ENCODE results near the gene DIP2C. TPM values are rescaled to one million over a fixed set of nuclear protein-coding genes. Genes with fewer than 3 reads are reported as not detected.
A peak's percentile ranks its signal among the peaks of the same experiment; 100 is the strongest.
"Not testable (repeated sequence)": the region's sequence is repeated elsewhere in the genome, so short reads cannot be mapped to it uniquely, and the experiment has no call there.

Gene DIP2C
- total RNA-seq, 1 donor = 19.9 TPM

GRCh38 chr10:585502-585901, 104.0 kb downstream of the DIP2C start:
- H3K4me3 ChIP-seq (ENCODE audit: low read depth, low read length) = no peak overlapping the region
- TF ChIP-seq CTCF (IDR thresholded peaks at IDR 0.05; ENCODE audit: insufficient read depth, low read depth, low read length) = no peak
- no peak for DNase-seq (ENCODE audit: low read depth)

DNA sequence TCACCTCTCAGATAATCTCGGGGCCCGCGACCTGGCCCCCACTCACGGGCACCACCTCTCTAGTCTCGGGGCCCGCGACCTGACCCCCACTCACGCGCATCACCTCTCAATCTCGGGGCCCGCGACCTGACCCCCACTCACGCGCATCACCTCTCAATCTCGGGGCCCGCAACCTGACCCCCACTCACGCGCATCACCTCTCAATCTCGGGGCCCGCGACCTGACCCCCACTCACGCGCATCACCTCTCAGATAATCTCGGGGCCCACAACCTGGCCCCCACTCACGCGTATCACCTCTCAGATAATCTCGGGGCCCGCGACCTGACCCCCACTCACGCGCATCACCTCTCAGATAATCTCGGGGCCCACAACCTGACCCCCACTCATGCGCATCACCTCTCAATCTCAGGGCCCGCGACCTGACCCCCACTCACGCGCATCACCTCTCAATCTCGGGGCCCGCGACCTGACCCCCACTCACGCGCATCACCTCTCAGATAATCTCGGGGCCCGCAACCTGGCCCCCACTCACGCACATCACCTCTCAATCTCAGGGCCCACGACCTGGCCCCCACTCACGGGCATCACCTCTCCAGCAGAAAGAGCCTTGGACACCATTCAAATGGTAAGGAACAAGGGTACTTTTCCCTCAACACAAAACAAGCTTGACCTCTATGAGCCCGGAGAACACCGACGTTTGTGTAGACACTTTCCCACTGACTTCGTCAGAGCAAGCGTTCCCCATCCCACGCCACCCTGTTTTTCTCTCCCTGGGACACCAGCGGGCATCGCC, 104.8 kb downstream of the DIP2C start:
- DNase-seq (ENCODE audit: low read depth) = not testable (repeated sequence)

DNA sequence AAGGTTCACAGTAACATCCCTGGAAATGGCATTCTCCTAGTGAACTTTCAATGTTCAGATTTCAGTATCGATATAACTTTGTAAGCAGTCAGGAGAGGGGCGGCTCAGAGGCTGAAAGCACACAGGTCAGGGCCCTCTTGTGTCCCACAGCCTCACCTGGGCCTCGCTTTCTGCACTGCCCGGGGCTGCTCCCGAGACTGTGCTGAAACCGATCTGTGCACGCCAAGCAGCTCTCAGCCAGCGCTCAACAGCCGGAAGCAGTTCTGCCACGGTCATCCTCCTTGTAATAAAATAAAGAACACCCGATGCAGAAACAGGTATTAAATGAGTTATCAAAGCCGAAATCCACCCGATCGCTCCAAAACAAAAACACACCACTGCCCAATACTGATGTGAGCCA, 106.0 kb downstream of the DIP2C start:
- no peak for TF ChIP-seq CTCF (IDR thresholded peaks at IDR 0.05; ENCODE audit: insufficient read depth, low read depth, low read length)
- DNase-seq (ENCODE audit: low read depth) = no peak
- H3K4me3 ChIP-seq (ENCODE audit: low read depth, low read length) = no peak overlapping the region

More for the DNA sequence above, 104.8 kb downstream of the DIP2C start:
- H3K4me3 ChIP-seq (ENCODE audit: low read depth, low read length) = not testable (repeated sequence)

DNA sequence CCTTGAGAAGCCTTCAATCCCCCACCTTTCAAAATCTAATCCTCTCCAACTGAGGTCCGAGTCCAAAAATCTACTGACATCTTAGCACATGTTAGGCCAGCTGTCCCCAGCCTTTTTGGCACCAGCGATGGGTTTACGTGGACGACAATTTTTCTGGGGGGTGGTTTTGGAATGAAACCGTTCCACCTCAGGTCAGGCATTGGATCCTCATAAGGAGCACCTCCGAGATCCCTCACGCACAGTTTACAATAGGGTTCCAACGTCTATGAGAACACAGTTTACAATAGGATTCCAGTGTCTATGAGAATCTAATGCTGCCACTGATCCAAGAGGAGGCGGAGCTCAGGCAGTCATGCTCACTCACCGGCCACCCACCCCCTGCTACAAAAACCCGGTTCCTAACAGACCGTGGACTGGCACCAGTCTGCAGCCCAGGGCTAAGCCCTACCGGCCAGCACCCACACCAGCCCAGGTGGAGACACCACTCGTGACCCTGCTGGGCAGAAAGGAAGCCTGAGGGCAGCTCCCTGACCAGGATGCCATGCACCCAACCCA, 107.6 kb downstream of the DIP2C start:
- no peak overlapping the region for H3K4me3 ChIP-seq (ENCODE audit: low read depth, low read length)
- no peak for DNase-seq (ENCODE audit: low read depth)
- TF ChIP-seq CTCF (IDR thresholded peaks at IDR 0.05; ENCODE audit: insufficient read depth, low read depth, low read length) = no peak

DNA sequence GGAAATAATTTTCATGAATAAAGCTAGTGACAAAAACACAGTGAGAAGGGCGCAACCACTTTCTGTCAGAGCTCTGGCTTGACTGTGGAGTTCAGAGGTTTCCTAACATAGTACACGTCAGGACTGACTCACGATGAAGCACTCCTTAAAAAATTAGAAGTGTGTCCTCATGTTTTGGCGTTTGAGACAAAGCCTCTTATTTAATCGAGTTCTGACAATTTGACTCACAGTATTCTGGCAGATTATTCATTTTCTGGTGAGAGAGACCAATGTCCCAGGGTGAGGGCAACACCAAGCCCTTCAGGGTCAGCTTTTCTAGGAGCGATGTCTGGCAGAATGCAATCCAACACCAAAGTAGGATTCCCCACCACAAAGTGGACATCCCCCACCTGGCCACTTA, 108.7 kb downstream of the DIP2C start:
- TF ChIP-seq CTCF (IDR thresholded peaks at IDR 0.05; ENCODE audit: insufficient read depth, low read depth, low read length) = no peak
- DNase-seq (ENCODE audit: low read depth) = peak; percentile 82
- no peak overlapping the region for H3K4me3 ChIP-seq (ENCODE audit: low read depth, low read length)

GRCh38 chr10:576130-576465, 113.4 kb downstream of the DIP2C start:
- H3K4me3 ChIP-seq (ENCODE audit: low read depth, low read length) = no peak overlapping the region
- peak; percentile 36 for DNase-seq (ENCODE audit: low read depth)
- no peak for TF ChIP-seq CTCF (IDR thresholded peaks at IDR 0.05; ENCODE audit: insufficient read depth, low read depth, low read length)

DNA sequence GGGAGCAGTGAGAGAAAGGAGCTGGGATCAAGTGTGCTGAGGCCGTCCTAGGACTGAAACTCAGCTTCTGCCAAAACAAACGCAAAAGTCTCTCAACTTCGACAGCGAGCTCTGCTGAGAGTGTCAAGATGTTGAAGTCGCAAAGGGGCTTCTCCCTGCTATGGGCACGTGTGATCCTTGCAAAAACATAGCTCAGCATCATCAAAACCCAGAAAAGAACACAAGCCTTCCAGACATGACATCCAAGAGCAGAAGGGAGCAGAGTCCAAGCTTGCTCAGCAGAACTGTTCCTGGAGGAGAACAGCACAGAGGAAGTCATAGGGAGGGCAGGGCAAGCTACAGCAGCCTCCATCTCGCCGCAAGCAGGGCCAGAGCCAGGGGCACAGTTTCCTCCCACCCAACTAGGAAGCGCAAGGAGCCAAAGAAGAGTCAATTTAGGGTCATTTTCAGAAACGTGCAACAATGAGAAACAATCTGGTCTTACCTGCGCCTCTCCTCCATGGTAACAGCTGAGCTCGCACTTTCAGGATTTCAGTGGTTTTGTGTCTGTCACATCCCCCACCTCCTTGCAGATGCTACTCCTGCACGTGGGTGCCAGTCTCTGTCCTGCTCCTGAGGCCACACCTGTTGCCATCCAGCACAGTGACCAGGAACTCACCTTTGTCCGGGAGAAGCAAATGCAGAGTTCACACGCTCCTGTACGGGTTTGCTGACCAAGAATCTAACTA, 113.9 kb downstream of the DIP2C start:
- H3K4me3 ChIP-seq (ENCODE audit: low read depth, low read length) = no peak overlapping the region
- no peak for TF ChIP-seq CTCF (IDR thresholded peaks at IDR 0.05; ENCODE audit: insufficient read depth, low read depth, low read length)
- no peak for DNase-seq (ENCODE audit: low read depth)
